Ishikawa (cell line): Measurements from ENCODE around the gene WWOX.

Experiments
- CEBPB ChIP-seq: IDR thresholded peaks from 2 replicates; pipeline ENCODE4 v1.6.1; 2012
- CREB1 ChIP-seq: IDR thresholded peaks from 2 replicates; pipeline ENCODE4 v1.6.1; 2012; ENCODE audit warnings: low read depth
- EGR1 ChIP-seq: IDR thresholded peaks from 2 replicates; pipeline ENCODE4 v1.6.1; 2012
- EP300 ChIP-seq: IDR thresholded peaks from 2 replicates; pipeline ENCODE4 v1.6.1; 2012; ENCODE audit warnings: borderline replicate concordance
- FOXM1 ChIP-seq: IDR thresholded peaks from 2 replicates; pipeline ENCODE4 v1.6.1; 2012; ENCODE audit warnings: low read depth, borderline replicate concordance
- MAX ChIP-seq: IDR thresholded peaks from 2 replicates; pipeline ENCODE4 v1.6.1; 2012
- NFIC ChIP-seq: IDR thresholded peaks from 2 replicates; pipeline ENCODE4 v1.6.1; 2012
- RAD21 ChIP-seq: IDR thresholded peaks from 2 replicates; pipeline ENCODE4 v1.6.1; 2012; ENCODE audit warnings: low read depth
- REST ChIP-seq: IDR thresholded peaks from 2 replicates; pipeline ENCODE4 v1.6.1; 2012; ENCODE audit warnings: low read depth, mild to moderate bottlenecking
- TAF1 ChIP-seq: IDR thresholded peaks from 2 replicates; pipeline ENCODE4 v1.6.1; 2012; ENCODE audit warnings: low read depth, mild to moderate bottlenecking
- TCF12 ChIP-seq: IDR thresholded peaks from 2 replicates; pipeline ENCODE4 v1.6.1; 2012; ENCODE audit warnings: low read depth
- TEAD4 ChIP-seq: IDR thresholded peaks from 2 replicates; pipeline ENCODE4 v1.6.1; 2012
- USF1 ChIP-seq: IDR thresholded peaks from 2 replicates; pipeline ENCODE4 v1.6.1; 2012
- YY1 ChIP-seq: IDR thresholded peaks from 2 replicates; pipeline ENCODE4 v1.6.1; 2012; ENCODE audit warnings: low read depth
- ZBTB7A ChIP-seq: IDR thresholded peaks from 2 replicates; pipeline ENCODE4 v1.6.1; 2012; ENCODE audit warnings: low read depth

Gene WWOX

GRCh38 chr16:78607022-78607421 lies 507.6 kb downstream of the WWOX start:
- TF ChIP-seq TAF1 (no peak), CEBPB (no peak), TCF12 (no peak), MAX (no peak), USF1 (no peak), NFIC (no peak), YY1 (no peak), ZBTB7A (no peak), EGR1 (no peak), EP300 (no peak), REST (no peak), CREB1 (no peak), RAD21 (no peak), TEAD4 (no peak)

- no peak for TF ChIP-seq CREB1
- no peak for TF ChIP-seq REST
- TF ChIP-seq FOXM1 = no peak
- TF ChIP-seq YY1 = no peak
- no peak for TF ChIP-seq USF1
- TF ChIP-seq ZBTB7A = no peak
- no peak for TF ChIP-seq EP300
- TF ChIP-seq TCF12 = no peak
- no peak for TF ChIP-seq NFIC
- no peak for TF ChIP-seq TAF1
- TF ChIP-seq TEAD4 = no peak
- TF ChIP-seq EGR1 = no peak
- TF ChIP-seq RAD21 = no peak
- TF ChIP-seq MAX = no peak
- TF ChIP-seq CEBPB = no peak
Measured at GRCh38 chr16:78607465-78607864, 508.0 kb downstream of the WWOX start.

GRCh38 chr16:78608305-78608776 lies 508.9 kb downstream of the WWOX start:
- TF ChIP-seq RAD21 (no peak), TCF12 (no peak), REST (no peak), EGR1 (no peak), EP300 (no peak), USF1 (no peak), FOXM1 (no peak), MAX (no peak)

- no peak for TF ChIP-seq USF1
- TF ChIP-seq CEBPB = no peak
- no peak for TF ChIP-seq EGR1
- TF ChIP-seq NFIC = no peak
- TF ChIP-seq FOXM1 = no peak
- TF ChIP-seq ZBTB7A = no peak
- no peak for TF ChIP-seq TEAD4
- no peak for TF ChIP-seq REST
Measured at GRCh38 chr16:78609402-78610274, 510.2 kb downstream of the WWOX start.
